ENCODE measurements around the gene ADCK1.

Gene ADCK1

DNA sequence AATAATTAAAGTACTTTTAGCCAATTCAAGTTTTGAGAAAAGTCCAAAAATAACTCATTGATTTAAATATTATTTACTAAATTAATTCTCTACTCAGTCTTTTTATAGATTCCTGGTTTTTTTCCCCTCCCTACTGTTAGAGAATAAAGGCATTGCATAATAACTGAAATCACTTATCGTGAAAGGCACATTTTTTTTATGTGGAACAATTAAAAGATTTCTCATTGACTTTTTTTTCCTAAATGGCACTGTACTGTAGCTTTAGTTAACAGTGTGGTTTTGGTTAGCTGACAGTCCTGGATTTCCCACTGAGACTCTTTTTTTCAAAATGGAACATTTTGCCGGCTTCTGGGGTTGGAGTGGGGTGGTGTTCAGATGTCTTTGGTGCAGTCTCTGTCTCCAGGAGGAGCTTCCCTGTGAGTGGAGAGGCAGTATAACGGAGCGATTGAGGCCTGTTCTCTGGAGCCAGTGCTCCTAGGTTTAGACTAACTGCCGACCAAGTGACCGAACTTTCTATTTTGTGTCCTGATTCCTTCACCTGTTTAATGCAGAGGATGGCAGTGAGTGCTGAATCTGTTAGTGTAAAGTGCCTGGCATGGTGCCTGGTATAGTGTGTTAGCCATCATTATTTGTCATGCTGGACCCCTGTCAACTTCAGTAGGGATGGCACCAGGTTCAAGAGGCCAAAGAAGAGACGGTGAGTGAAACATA, 117.7 kb downstream of the ADCK1 start:
- Mint-ChIP-seq H3K36me3 (ENCODE audit: insufficient read depth) (peaks cover 2% of the 10 kb centered on the region), H3K9me3 (no peaks in the 10 kb centered on the region), H3K27me3 (no peaks in the 10 kb centered on the region), H3K4me1 (no peaks in the 10 kb centered on the region), H3K27ac (ENCODE audit: low read depth) (no peak overlapping the region), H3K4me3 (no peak overlapping the region)
- no peak for ATAC-seq (replicated peaks; ENCODE audit: extremely low read depth, poor library complexity, severe bottlenecking)
- no peak for DNase-seq (ENCODE audit: low spot score in 2 of 2)

GRCh38 chr14:77918448-77918847, 118.5 kb downstream of the ADCK1 start:
- H3K27ac Mint-ChIP-seq (ENCODE audit: low read depth): no peak overlapping the region
- H3K36me3 Mint-ChIP-seq (ENCODE audit: insufficient read depth): peaks cover 2% of the 10 kb centered on the region
- H3K27me3 Mint-ChIP-seq: no peaks in the 10 kb centered on the region
- H3K9me3 Mint-ChIP-seq: no peaks in the 10 kb centered on the region
- no peaks in the 10 kb centered on the region for H3K4me1 Mint-ChIP-seq
- ATAC-seq (replicated peaks; ENCODE audit: extremely low read depth, poor library complexity, severe bottlenecking): no peak
- DNase-seq (ENCODE audit: low spot score in 2 of 2): no peak
- no peak overlapping the region for H3K4me3 Mint-ChIP-seq

GRCh38 chr14:77920312-77920711, 120.4 kb downstream of the ADCK1 start:
- peaks cover 3% of the 10 kb centered on the region for H3K36me3 Mint-ChIP-seq (ENCODE audit: insufficient read depth)
- H3K27me3 Mint-ChIP-seq: no peaks in the 10 kb centered on the region
- no peaks in the 10 kb centered on the region for H3K9me3 Mint-ChIP-seq
- no peak overlapping the region for H3K27ac Mint-ChIP-seq (ENCODE audit: low read depth)
- H3K4me1 Mint-ChIP-seq: no peaks in the 10 kb centered on the region
- no peak overlapping the region for H3K4me3 Mint-ChIP-seq
- ATAC-seq (replicated peaks; ENCODE audit: extremely low read depth, poor library complexity, severe bottlenecking) (no peak), DNase-seq (ENCODE audit: low spot score in 2 of 2) (no peak)

- no peaks in the 10 kb centered on the region for H3K4me1 Mint-ChIP-seq
- no peaks in the 10 kb centered on the region for H3K9me3 Mint-ChIP-seq
- no peak for ATAC-seq (replicated peaks; ENCODE audit: extremely low read depth, poor library complexity, severe bottlenecking)
Measured at GRCh38 chr14:77921818-77922217, 121.9 kb downstream of the ADCK1 start.

GRCh38 chr14:77923131-77923936, 123.4 kb downstream of the ADCK1 start:
- Mint-ChIP-seq H3K27ac (ENCODE audit: low read depth) (no peak overlapping the region), H3K9me3 (no peaks in the 10 kb centered on the region), H3K4me3 (no peak overlapping the region), H3K27me3 (no peaks in the 10 kb centered on the region), H3K4me1 (no peaks in the 10 kb centered on the region), H3K36me3 (ENCODE audit: insufficient read depth) (peaks cover 3% of the 10 kb centered on the region)
- DNase-seq (ENCODE audit: low spot score in 2 of 2) (no peak), ATAC-seq (replicated peaks; ENCODE audit: extremely low read depth, poor library complexity, severe bottlenecking) (no peak)

More at GRCh38 chr14:77921818-77922217, 121.9 kb downstream of the ADCK1 start:
- no peak for DNase-seq (ENCODE audit: low spot score in 2 of 2)
- H3K36me3 Mint-ChIP-seq (ENCODE audit: insufficient read depth): peaks cover 3% of the 10 kb centered on the region
- H3K27me3 Mint-ChIP-seq: no peaks in the 10 kb centered on the region
- no peak overlapping the region for H3K27ac Mint-ChIP-seq (ENCODE audit: low read depth)
- H3K4me3 Mint-ChIP-seq: no peak overlapping the region

DNA sequence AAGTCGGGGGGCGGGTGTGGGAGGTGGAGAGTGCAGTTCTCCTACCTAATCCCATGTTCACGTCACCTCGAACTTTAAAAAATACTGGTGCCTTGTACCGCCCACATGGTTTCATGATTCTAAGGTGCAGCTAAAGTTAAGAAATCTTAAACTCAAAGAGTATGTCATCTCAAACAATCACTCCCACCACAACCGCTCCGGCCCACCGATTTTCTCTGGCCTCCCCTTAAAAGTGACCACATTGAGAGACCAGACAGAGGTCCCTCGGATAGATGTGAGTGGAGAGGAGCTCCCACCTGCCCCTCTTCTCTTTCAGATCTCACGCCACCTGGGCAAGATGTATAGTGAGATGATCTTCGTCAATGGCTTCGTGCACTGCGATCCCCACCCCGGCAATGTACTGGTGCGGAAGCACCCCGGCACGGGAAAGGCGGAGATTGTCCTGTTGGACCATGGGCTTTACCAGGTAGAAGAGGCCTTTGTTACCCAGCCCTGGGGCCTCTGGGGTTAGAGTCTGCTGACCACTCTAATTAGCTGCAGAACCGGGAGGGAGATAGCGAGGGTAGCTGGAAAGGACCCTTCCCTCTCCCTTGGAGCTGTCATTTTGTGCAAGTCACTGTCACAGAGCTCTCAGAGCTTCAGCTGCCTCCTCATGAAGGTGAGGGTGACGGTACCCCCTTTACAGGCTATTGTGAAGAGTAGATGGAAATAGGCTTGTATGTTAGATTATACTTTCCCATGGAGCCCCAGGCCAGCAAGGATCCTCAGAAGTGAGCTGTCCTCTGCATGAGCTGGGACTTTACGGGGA, 124.4 kb downstream of the ADCK1 start:
- H3K36me3 Mint-ChIP-seq (ENCODE audit: insufficient read depth): peaks cover 3% of the 10 kb centered on the region
- no peak overlapping the region for H3K4me3 Mint-ChIP-seq
- H3K9me3 Mint-ChIP-seq: no peaks in the 10 kb centered on the region
- no peaks in the 10 kb centered on the region for H3K4me1 Mint-ChIP-seq
- H3K27ac Mint-ChIP-seq (ENCODE audit: low read depth): no peak overlapping the region
- no peak for DNase-seq (ENCODE audit: low spot score in 2 of 2)
- no peaks in the 10 kb centered on the region for H3K27me3 Mint-ChIP-seq
- no peak for ATAC-seq (replicated peaks; ENCODE audit: extremely low read depth, poor library complexity, severe bottlenecking)

DNA sequence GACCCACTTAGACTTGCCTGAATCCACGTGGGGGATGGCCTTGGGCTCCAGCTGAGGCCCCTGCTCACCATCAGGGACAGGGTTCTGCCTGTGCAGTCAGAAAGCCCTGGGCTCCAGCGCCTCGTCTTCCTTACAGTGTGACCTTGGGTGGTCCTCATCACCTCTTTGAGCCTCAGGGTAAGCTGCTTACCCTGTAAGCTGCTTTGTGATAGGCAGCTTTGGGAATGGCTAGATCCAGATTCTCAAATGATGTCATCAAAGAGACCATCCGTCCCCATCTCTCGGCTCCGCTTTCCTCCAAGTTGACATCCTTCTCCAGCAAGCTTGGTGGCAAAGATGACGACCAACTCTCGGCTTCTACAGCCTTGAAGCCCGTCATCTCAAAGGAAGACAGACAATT, 127.0 kb downstream of the ADCK1 start:
- no peaks in the 10 kb centered on the region for H3K9me3 Mint-ChIP-seq
- no peaks in the 10 kb centered on the region for H3K4me1 Mint-ChIP-seq
- DNase-seq (ENCODE audit: low spot score in 2 of 2): no peak
- no peaks in the 10 kb centered on the region for H3K27me3 Mint-ChIP-seq
- H3K36me3 Mint-ChIP-seq (ENCODE audit: insufficient read depth): peaks cover 2% of the 10 kb centered on the region
- no peak overlapping the region for H3K27ac Mint-ChIP-seq (ENCODE audit: low read depth)
- ATAC-seq (replicated peaks; ENCODE audit: extremely low read depth, poor library complexity, severe bottlenecking): no peak
- H3K4me3 Mint-ChIP-seq: no peak overlapping the region

GRCh38 chr14:77931441-77931840, 131.5 kb downstream of the ADCK1 start:
- Mint-ChIP-seq H3K36me3 (ENCODE audit: insufficient read depth) (no peaks in the 10 kb centered on the region), H3K9me3 (peaks cover 7% of the 10 kb centered on the region), H3K4me3 (no peak overlapping the region), H3K27ac (ENCODE audit: low read depth) (no peak overlapping the region), H3K27me3 (no peaks in the 10 kb centered on the region), H3K4me1 (no peaks in the 10 kb centered on the region)
- DNase-seq (ENCODE audit: low spot score in 2 of 2): no peak
- ATAC-seq (replicated peaks; ENCODE audit: extremely low read depth, poor library complexity, severe bottlenecking): no peak

- Mint-ChIP-seq H3K4me1 (no peaks in the 10 kb centered on the region), H3K9me3 (peaks cover 8% of the 10 kb centered on the region), H3K4me3 (no peak overlapping the region), H3K27ac (ENCODE audit: low read depth) (no peak overlapping the region), H3K36me3 (ENCODE audit: insufficient read depth) (peaks cover 1% of the 10 kb centered on the region), H3K27me3 (no peaks in the 10 kb centered on the region)
- DNase-seq (ENCODE audit: low spot score in 2 of 2) (no peak), ATAC-seq (replicated peaks; ENCODE audit: extremely low read depth, poor library complexity, severe bottlenecking) (no peak)
Measured at GRCh38 chr14:77936138-77936639, 136.3 kb downstream of the ADCK1 start.

GRCh38 chr14:77947372-77947771, 147.5 kb downstream of the ADCK1 start:
- Mint-ChIP-seq H3K27me3 (peaks cover 9% of the 10 kb centered on the region), H3K9me3 (peaks cover 5% of the 10 kb centered on the region), H3K4me3 (no peak overlapping the region), H3K4me1 (no peaks in the 10 kb centered on the region), H3K27ac (ENCODE audit: low read depth) (no peak overlapping the region), H3K36me3 (ENCODE audit: insufficient read depth) (no peaks in the 10 kb centered on the region)
- no peak for ATAC-seq (replicated peaks; ENCODE audit: extremely low read depth, poor library complexity, severe bottlenecking)
- no peak for DNase-seq (ENCODE audit: low spot score in 2 of 2)

DNA sequence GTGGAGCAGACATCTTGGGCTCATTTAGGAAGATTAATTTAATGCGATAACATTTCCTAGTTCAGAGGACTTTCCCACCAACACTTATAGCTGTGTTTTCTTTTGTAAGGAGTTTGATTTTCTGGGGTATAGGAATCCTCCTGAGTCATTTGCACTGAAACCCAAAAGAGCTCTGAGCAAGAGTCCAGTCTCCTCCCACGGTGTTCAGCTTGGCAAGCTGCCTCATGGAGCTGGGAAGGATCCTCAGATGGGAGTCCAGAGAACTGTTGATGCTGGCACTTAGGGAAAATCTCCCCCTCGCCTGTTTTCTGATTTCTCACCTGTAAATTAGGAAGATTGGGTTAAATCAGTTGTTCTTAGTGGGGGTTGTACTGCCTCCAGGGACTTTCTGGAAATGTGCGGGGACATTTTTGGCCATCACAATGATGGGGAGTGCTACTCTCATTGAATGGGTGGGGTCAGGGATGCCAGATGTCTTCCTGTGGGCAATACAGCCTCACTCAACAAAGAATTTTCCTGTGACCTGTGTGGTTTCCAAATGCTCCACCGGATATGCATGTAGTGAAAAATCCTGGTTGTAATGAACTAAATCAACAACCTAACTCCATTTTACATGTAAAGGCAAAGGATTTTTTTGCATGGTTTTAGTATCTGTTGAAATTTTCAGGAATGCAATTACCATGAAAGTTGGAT, 150.6 kb downstream of the ADCK1 start:
- no peak overlapping the region for H3K4me3 Mint-ChIP-seq
- DNase-seq (ENCODE audit: low spot score in 2 of 2) (no peak), ATAC-seq (replicated peaks; ENCODE audit: extremely low read depth, poor library complexity, severe bottlenecking) (no peak)
- H3K9me3 Mint-ChIP-seq: peaks cover 5% of the 10 kb centered on the region
- H3K36me3 Mint-ChIP-seq (ENCODE audit: insufficient read depth): no peaks in the 10 kb centered on the region
- peaks cover 9% of the 10 kb centered on the region for H3K27me3 Mint-ChIP-seq
- H3K4me1 Mint-ChIP-seq: no peaks in the 10 kb centered on the region
- no peak overlapping the region for H3K27ac Mint-ChIP-seq (ENCODE audit: low read depth)

DNA sequence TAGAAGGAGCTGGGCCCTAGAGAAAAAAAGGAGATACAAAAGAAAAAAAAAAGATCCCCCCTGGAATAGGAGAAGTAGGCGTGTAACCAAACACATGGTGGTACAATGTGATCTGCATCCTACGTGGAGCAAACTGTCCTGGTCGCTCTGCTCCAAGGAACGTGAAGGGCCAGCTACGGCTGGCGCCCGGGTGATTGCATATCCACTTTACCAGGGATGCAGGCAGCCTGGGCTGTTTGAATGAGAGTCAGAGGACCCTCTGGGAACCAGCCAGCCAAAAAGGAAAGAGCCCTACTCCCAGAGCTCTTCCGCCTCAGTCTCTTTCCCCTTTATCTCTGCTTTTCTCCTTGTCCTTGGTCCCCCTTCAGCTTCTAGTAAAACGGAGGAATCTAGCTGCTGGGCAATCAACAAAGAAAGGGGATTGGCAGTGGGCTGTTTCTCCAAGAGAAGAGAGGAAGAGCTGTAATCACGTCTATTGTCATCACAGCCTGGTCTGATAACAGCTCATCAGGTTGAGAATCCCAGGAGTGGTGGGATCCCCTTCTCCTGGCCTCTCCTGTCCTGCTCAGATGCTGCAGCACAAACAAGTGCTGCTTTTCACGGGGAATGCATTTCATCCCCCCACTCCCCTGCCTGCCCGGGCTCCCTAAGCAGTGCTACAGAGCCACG, 156.0 kb downstream of the ADCK1 start:
- H3K9me3 Mint-ChIP-seq: no peaks in the 10 kb centered on the region
- no peak overlapping the region for H3K27ac Mint-ChIP-seq (ENCODE audit: low read depth)
- H3K4me3 Mint-ChIP-seq: no peak overlapping the region
- ATAC-seq (replicated peaks; ENCODE audit: extremely low read depth, poor library complexity, severe bottlenecking) (no peak), DNase-seq (ENCODE audit: low spot score in 2 of 2) (no peak)
- H3K36me3 Mint-ChIP-seq (ENCODE audit: insufficient read depth): peaks cover 1% of the 10 kb centered on the region
- peaks cover 25% of the 10 kb centered on the region for H3K27me3 Mint-ChIP-seq
- H3K4me1 Mint-ChIP-seq: no peaks in the 10 kb centered on the region
